Measurements from ENCODE around the gene APC2. TPM values are rescaled to one million over a fixed set of nuclear protein-coding genes. Genes with fewer than 3 reads are reported as not detected.

Gene APC2
- total RNA-seq, 1 donor from 2014 or later: 43.0 TPM

- H3K36me3 Mint-ChIP-seq (ENCODE audit: low read depth): peaks cover 7% of the 10 kb centered on the region
- no peak overlapping the region for H3K4me3 Mint-ChIP-seq
- TF ChIP-seq CTCF (conservative IDR thresholded peaks at IDR 0.05): no peak
- peaks cover 14% of the 10 kb centered on the region for H3K4me1 Mint-ChIP-seq
- no peaks in the 10 kb centered on the region for H3K9me3 Mint-ChIP-seq
- DNase-seq (ENCODE audit: low read depth, low spot score): no peak
- no peaks in the 10 kb centered on the region for H3K27me3 Mint-ChIP-seq (ENCODE audit: low read depth)
- no peak overlapping the region for H3K27ac Mint-ChIP-seq (ENCODE audit: unreplicated experiment)
Measured at GRCh38 chr19:1426736-1427135, 23.2 kb upstream of the APC2 start.

GRCh38 chr19:1427221-1427920 lies 22.6 kb upstream of the APC2 start:
- H3K4me3 Mint-ChIP-seq: no peak overlapping the region
- H3K27ac Mint-ChIP-seq (ENCODE audit: unreplicated experiment): no peak overlapping the region
- TF ChIP-seq CTCF (conservative IDR thresholded peaks at IDR 0.05): no peak
- peaks cover 14% of the 10 kb centered on the region for H3K4me1 Mint-ChIP-seq
- no peaks in the 10 kb centered on the region for H3K9me3 Mint-ChIP-seq
- H3K27me3 Mint-ChIP-seq (ENCODE audit: low read depth): no peaks in the 10 kb centered on the region
- no peak for DNase-seq (ENCODE audit: low read depth, low spot score)
- H3K36me3 Mint-ChIP-seq (ENCODE audit: low read depth): peaks cover 7% of the 10 kb centered on the region

- no peak overlapping the region for H3K27ac Mint-ChIP-seq (ENCODE audit: unreplicated experiment)
- no peaks in the 10 kb centered on the region for H3K27me3 Mint-ChIP-seq (ENCODE audit: low read depth)
- peaks cover 8% of the 10 kb centered on the region for H3K4me1 Mint-ChIP-seq
- no peak for TF ChIP-seq CTCF (conservative IDR thresholded peaks at IDR 0.05)
- H3K4me3 Mint-ChIP-seq: no peak overlapping the region
- no peak for DNase-seq (ENCODE audit: low read depth, low spot score)
- H3K9me3 Mint-ChIP-seq: no peaks in the 10 kb centered on the region
- H3K36me3 Mint-ChIP-seq (ENCODE audit: low read depth): peaks cover 4% of the 10 kb centered on the region
Measured at GRCh38 chr19:1428738-1429391, 21.1 kb upstream of the APC2 start.

- Mint-ChIP-seq H3K36me3 (ENCODE audit: low read depth) (peaks cover 4% of the 10 kb centered on the region), H3K4me1 (peaks cover 8% of the 10 kb centered on the region), H3K27ac (ENCODE audit: unreplicated experiment) (no peak overlapping the region), H3K9me3 (no peaks in the 10 kb centered on the region), H3K27me3 (ENCODE audit: low read depth) (no peaks in the 10 kb centered on the region), H3K4me3 (no peak overlapping the region)
- no peak for TF ChIP-seq CTCF (conservative IDR thresholded peaks at IDR 0.05)
- DNase-seq (ENCODE audit: low read depth, low spot score): no peak
Measured at GRCh38 chr19:1429750-1430149, 20.2 kb upstream of the APC2 start.

GRCh38 chr19:1430246-1430645 lies 19.7 kb upstream of the APC2 start:
- no peaks in the 10 kb centered on the region for H3K27me3 Mint-ChIP-seq (ENCODE audit: low read depth)
- no peak for TF ChIP-seq CTCF (conservative IDR thresholded peaks at IDR 0.05)
- no peak for DNase-seq (ENCODE audit: low read depth, low spot score)
- H3K36me3 Mint-ChIP-seq (ENCODE audit: low read depth): peaks cover under 1% of the 10 kb centered on the region
- H3K27ac Mint-ChIP-seq (ENCODE audit: unreplicated experiment): no peak overlapping the region
- peaks cover 4% of the 10 kb centered on the region for H3K4me1 Mint-ChIP-seq
- no peak overlapping the region for H3K4me3 Mint-ChIP-seq
- H3K9me3 Mint-ChIP-seq: no peaks in the 10 kb centered on the region

All from neural crest cell (in vitro differentiated cells).